ENCODE data around the gene AKAP8.

DNA sequence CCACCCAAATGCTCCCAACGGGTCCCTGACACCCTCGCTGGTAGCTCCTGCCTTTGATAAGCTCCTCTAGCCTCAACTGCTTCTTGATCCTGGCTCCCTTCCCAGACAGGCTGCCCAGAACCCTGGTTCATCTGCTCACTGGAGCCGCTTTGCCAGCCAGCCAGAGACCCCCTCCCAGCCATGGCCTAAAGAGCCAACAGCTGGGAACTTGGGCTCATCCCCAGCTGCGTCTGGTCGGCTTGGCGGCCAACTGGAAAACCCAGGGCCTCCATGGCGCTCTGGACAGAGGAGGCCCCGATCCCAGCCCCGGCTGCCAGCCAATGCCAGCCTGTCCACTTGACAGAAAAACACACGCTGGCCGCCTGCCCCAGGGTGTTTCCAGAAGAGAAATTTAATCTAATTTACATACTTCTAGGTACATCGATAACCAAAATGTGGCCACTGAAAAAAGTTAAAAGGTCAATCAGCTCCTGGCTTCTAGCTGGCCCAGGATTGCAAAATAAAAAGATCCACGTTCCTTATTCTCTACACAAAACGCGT lies 42.2 kb upstream of the AKAP8 start:
- TF ChIP-seq EZH2 (IDR thresholded peaks at IDR 0.05; ENCODE audit: insufficient read depth, poor library complexity, severe bottlenecking) (no peak), EZH2phosphoT487 (IDR thresholded peaks at IDR 0.05; ENCODE audit: insufficient read depth, low read depth) (no peak)
